Measurements from ENCODE around the gene DGKI. TPM values are rescaled to one million over a fixed set of nuclear protein-coding genes. Genes with fewer than 3 reads are reported as not detected.

The DGKI gene
- total and polyA plus RNA-seq, 10 donors = 0.03 to 1.0 (median 0.45) TPM

DNA sequence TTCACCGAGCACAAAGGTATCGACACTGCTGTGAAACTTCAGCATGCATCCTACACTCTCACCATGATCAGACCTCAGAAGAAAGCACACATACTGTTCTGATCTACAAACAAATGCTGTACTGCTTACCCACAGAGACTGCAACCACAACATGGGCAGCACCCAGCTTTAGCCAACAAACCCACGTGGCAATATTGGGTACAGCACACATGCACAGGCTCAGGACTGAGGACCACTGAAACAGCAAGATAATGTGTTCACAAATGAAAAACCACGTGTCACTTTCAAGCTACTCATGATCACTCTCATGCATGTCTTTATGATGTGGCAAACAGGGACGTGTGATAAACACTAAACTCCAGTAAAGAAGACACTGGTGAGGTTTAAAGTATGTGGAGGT lies 383.9 kb downstream of the DGKI start:
- no peak for DNase-seq
- Histone ChIP-seq H3K36me3 (no peaks in the 10 kb centered on the region), H3K9me3 (no peaks in the 10 kb centered on the region), H3K27me3 (replicated peaks in 1 of 7) (no peaks in the 10 kb centered on the region), H3K4me1 (no peaks in the 10 kb centered on the region), H3K4me3 (no peak overlapping the region), H3K27ac (no peak overlapping the region)
- 76 to 83% (median 78%) methylated on average over 5 of the region's 5 CpGs for WGBS, 5 donors
- TF ChIP-seq POLR2AphosphoS5 (IDR thresholded peaks at IDR 0.05) (no peak), POLR2A (IDR thresholded peaks at IDR 0.05) (no peak)
- TF ChIP-seq, protein P1, sequence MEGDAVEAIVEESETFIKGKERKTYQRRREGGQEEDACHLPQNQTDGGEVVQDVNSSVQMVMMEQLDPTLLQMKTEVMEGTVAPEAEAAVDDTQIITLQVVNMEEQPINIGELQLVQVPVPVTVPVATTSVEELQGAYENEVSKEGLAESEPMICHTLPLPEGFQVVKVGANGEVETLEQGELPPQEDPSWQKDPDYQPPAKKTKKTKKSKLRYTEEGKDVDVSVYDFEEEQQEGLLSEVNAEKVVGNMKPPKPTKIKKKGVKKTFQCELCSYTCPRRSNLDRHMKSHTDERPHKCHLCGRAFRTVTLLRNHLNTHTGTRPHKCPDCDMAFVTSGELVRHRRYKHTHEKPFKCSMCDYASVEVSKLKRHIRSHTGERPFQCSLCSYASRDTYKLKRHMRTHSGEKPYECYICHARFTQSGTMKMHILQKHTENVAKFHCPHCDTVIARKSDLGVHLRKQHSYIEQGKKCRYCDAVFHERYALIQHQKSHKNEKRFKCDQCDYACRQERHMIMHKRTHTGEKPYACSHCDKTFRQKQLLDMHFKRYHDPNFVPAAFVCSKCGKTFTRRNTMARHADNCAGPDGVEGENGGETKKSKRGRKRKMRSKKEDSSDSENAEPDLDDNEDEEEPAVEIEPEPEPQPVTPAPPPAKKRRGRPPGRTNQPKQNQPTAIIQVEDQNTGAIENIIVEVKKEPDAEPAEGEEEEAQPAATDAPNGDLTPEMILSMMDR (IDR thresholded peaks at IDR 0.05 in 8 of 11, conservative IDR thresholded peaks at IDR 0.05 in 3 of 11) = no peak
- intact Hi-C loops (cut with DNase I; ENCODE audit: low total_unique reads) = no loop called here

- H3K27me3 ChIP-seq (replicated peaks in 1 of 7) = no peaks in the 10 kb centered on the region
- intact Hi-C loops (cut with DNase I; ENCODE audit: low total_unique reads) = no loop called here
- WGBS, 5 donors = 42 to 75% (median 59%) methylated on average over 4 of the region's 4 CpGs
Observed at GRCh38 chr7:137462074-137462715, 384.6 kb downstream of the DGKI start.

DNA sequence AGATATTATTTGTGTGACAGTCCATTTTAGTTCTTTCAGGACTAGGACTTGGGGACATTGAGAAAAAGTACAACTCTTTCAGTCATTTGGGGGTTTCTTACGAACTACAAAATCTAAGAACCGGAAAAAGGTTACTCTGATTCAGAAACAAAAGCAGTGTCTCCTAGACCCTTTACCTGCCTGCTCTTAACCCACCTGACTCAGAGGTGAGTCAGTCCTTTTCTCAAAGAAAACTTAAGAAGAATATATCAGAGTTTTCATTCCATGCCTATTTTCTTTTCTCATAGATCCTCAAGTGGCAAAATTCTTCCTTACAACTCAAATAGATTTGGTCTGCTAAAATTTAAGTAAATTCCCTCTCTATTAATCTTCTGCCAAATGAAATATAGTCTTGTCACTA lies 388.4 kb downstream of the DGKI start:
- TF ChIP-seq POLR2AphosphoS5 (IDR thresholded peaks at IDR 0.05) (no peak), POLR2A (IDR thresholded peaks at IDR 0.05) (no peak)
- TF ChIP-seq, protein P1 (IDR thresholded peaks at IDR 0.05 in 8 of 11, conservative IDR thresholded peaks at IDR 0.05 in 3 of 11) = no peak
- H3K36me3 ChIP-seq = no peaks in the 10 kb centered on the region
- 88 to 96% (median 91%) methylated on average over 2 of the region's 2 CpGs for WGBS, 5 donors
- H3K27me3 ChIP-seq (replicated peaks in 1 of 7) = no peaks in the 10 kb centered on the region
- no peaks in the 10 kb centered on the region for H3K9me3 ChIP-seq
- H3K27ac ChIP-seq = no peak overlapping the region
- DNase-seq = no peak
- H3K4me3 ChIP-seq = no peak overlapping the region
- intact Hi-C loops (cut with DNase I; ENCODE audit: low total_unique reads) = no loop called here
- H3K4me1 ChIP-seq = peaks cover 0 to 3% (median 0%) of the 10 kb centered on the region in 6 donors

More at GRCh38 chr7:137462074-137462715, 384.6 kb downstream of the DGKI start:
- TF ChIP-seq, protein P1 (IDR thresholded peaks at IDR 0.05 in 8 of 11, conservative IDR thresholded peaks at IDR 0.05 in 3 of 11) = no peak
- TF ChIP-seq POLR2A (IDR thresholded peaks at IDR 0.05) = no peak
- TF ChIP-seq POLR2AphosphoS5 (IDR thresholded peaks at IDR 0.05) = no peak
- Histone ChIP-seq H3K4me3 (no peak overlapping the region), H3K36me3 (no peaks in the 10 kb centered on the region), H3K9me3 (no peaks in the 10 kb centered on the region), H3K4me1 (no peaks in the 10 kb centered on the region), H3K27ac (no peak overlapping the region)
- no peak for DNase-seq

GRCh38 chr7:137454767-137455166 lies 392.0 kb downstream of the DGKI start:
- H3K27me3 ChIP-seq (replicated peaks in 1 of 7) = no peaks in the 10 kb centered on the region
- peaks cover 0 to 3% (median 0%) of the 10 kb centered on the region in 6 donors for H3K4me1 ChIP-seq
- DNase-seq = no peak
- WGBS, 5 donors = 33 to 50% (median 34%) methylated on average over 6 of the region's 6 CpGs
- H3K36me3 ChIP-seq = no peaks in the 10 kb centered on the region
- intact Hi-C loops (cut with DNase I; ENCODE audit: low total_unique reads) = loop anchor here (5.0 kb wide), 1 partner anchor 277 kb away; no protein-coding TSS in a partner anchor
- no peak overlapping the region for H3K4me3 ChIP-seq
- TF ChIP-seq, protein P1 (IDR thresholded peaks at IDR 0.05 in 8 of 11, conservative IDR thresholded peaks at IDR 0.05 in 3 of 11) = no peak
- TF ChIP-seq POLR2A (IDR thresholded peaks at IDR 0.05) (no peak), POLR2AphosphoS5 (IDR thresholded peaks at IDR 0.05) (no peak)
- no peak overlapping the region for H3K27ac ChIP-seq
- no peaks in the 10 kb centered on the region for H3K9me3 ChIP-seq

All from spleen (tissue), 11 donors.